GM12878 (cell line): Measurements from ENCODE around the gene AGMAT. TPM values are rescaled to one million over a fixed set of nuclear protein-coding genes. Genes with fewer than 3 reads are reported as not detected.

ENCODE experiments used
- ATAC-seq: fragments of 200-7000 bp; cut with Tn5 transposase; 3 replicates; pipeline ENCODE4 v1.9.1; 2020; ENCODE audit warnings: mild to moderate bottlenecking, moderate library complexity
- BruUV-seq: library from RNA; stranded (reverse); fragments of 400-500 nt; replicated peaks from 2 replicates; lab custom pipeline; 2021; lab: Mats Ljungman, UMichigan
- CTCF ChIA-PET: fragments of 300-600 bp; sonication (Branson Sonifier 250); formaldehyde crosslinking; extraction: SDS; loops from one replicate; lab custom pipeline; 2021; ENCODE audit warnings: inconsistent platforms; lab: Yijun Ruan, JAX
- POLR2A ChIA-PET: fragments of 350-600 bp; formaldehyde crosslinking; extraction: SDS; loops from one replicate; lab custom pipeline; 2021; ENCODE audit warnings: inconsistent platforms; lab: Charles Lee
- RAD21 ChIA-PET: fragments of 300-600 bp; sonication (Branson Sonifier 250); formaldehyde crosslinking; loops from one replicate; lab custom pipeline; 2023; ENCODE audit warnings: antibody characterized with exemption; ENCODE audit not compliant: unreplicated experiment; lab: Charles Lee
- SMC1A ChIA-PET: fragments of 300-600 bp; sonication (Branson Sonifier 250); formaldehyde crosslinking; loops from one replicate; lab custom pipeline; 2023; ENCODE audit not compliant: unreplicated experiment, uncharacterized antibody; lab: Charles Lee
- DNase-seq: peaks from one replicate; pipeline ENCODE4 v3.0.0-alpha.2; 2011; ENCODE audit warnings: low read depth, low spot score
- FAIRE-seq: peaks from 3 replicates; lab custom pipeline; 2011; peaks lifted over from hg19 to GRCh38; lab: Jason Lieb, UNC
- H2AFZ ChIP-seq: 2 replicates; pipeline ENCODE4 v1.6.0; 2011; ENCODE audit warnings: low read depth, low read length, control low read depth; ENCODE audit not compliant: control insufficient read depth
- H3K27ac ChIP-seq: 2 replicates; pipeline ENCODE4 v1.5.1; 2011; ENCODE audit warnings: control low read depth; ENCODE audit not compliant: control insufficient read depth, insufficient read depth
- H3K27me3 ChIP-seq, 2 experiments: replicated peaks in 1 of 2; 2 replicates each; pipeline versions ENCODE4 v1.6.0 to v1.6.1; 2011; ENCODE audit warnings: low read length in 1 of 2; ENCODE audit not compliant: control insufficient read depth in 2 of 2, insufficient read depth in 2 of 2
- H3K36me3 ChIP-seq, 2 experiments: 2 replicates each; pipeline ENCODE4 v1.5.1; 2011; ENCODE audit warnings: low read length in 1 of 2; ENCODE audit not compliant: control insufficient read depth in 2 of 2, insufficient read depth in 2 of 2
- H3K4me1 ChIP-seq: 2 replicates; pipeline ENCODE4 v1.6.1; 2011; ENCODE audit warnings: mild to moderate bottlenecking, low read length, moderate library complexity, mixed read lengths; ENCODE audit not compliant: control insufficient read depth, insufficient read depth
- H3K4me2 ChIP-seq: 2 replicates; pipeline ENCODE4 v1.6.0; 2011; ENCODE audit warnings: control low read depth; ENCODE audit not compliant: control insufficient read depth, insufficient read depth
- H3K4me3 ChIP-seq: fragments of 200-600 bp; sonication (generic); 2 replicates; pipeline ENCODE4 v1.5.1; 2016
- H3K79me2 ChIP-seq: 2 replicates; pipeline ENCODE4 v1.6.0; 2011; ENCODE audit warnings: low read length; ENCODE audit not compliant: control insufficient read depth, insufficient read depth
- H3K9ac ChIP-seq: 2 replicates; pipeline ENCODE4 v1.8.0; 2011; ENCODE audit warnings: low read length, control low read depth, mixed read lengths; ENCODE audit not compliant: control insufficient read depth, insufficient read depth
- H3K9me3 ChIP-seq: replicated peaks from 3 replicates; pipeline ENCODE4 v1.5.1; 2011; ENCODE audit warnings: mild to moderate bottlenecking, low read length; ENCODE audit not compliant: control insufficient read depth, insufficient read depth
- H4K20me1 ChIP-seq: 2 replicates; pipeline ENCODE4 v1.6.0; 2011; ENCODE audit not compliant: control insufficient read depth, insufficient read depth
- BACH1 ChIP-seq: fragments of 450-650 bp; IDR thresholded peaks from 2 replicates; pipeline ENCODE4 v1.6.1; 2017; ENCODE audit warnings: mild to moderate bottlenecking, borderline replicate concordance
- CREM ChIP-seq: IDR thresholded peaks from 2 replicates; pipeline ENCODE4 v1.6.1; 2014; ENCODE audit warnings: antibody characterized with exemption, low read depth
- POLR2A ChIP-seq: IDR thresholded peaks from 2 replicates; pipeline ENCODE4 v1.6.1; 2011; ENCODE audit warnings: low read depth, mild to moderate bottlenecking, low read length
- YY1 ChIP-seq: IDR thresholded peaks from 2 replicates; pipeline ENCODE4 v1.6.1; 2011; ENCODE audit warnings: low read depth, mild to moderate bottlenecking, low read length
- WGBS: methylation state at CpG from one replicate; pipeline ENCODE4 v1.1.6; 2016; ENCODE audit warnings: low lambda C conversion rate; ENCODE audit not compliant: insufficient replicate concordance, insufficient coverage; ENCODE audit errors: missing lambda C conversion rate; 5-methylcytosine and 5-hydroxymethylcytosine counted together
- in situ Hi-C: fragments of 300-500 bp; cut with MboI; formaldehyde crosslinking; loops from 9 replicates; pipeline ENCODE4 v1.14.3; 2018; ENCODE audit warnings: mixed read lengths
- intact Hi-C: fragments of 100-400 bp; cut with micrococcal nuclease; formaldehyde crosslinking; loops from one replicate; pipeline ENCODE4 v1.14.2; 2022; ENCODE audit not compliant: unreplicated experiment
- polyA plus RNA-seq, 11 experiments: library from polyadenylated mRNA; depleted of rRNA in 4 of 11; unstranded in 6 of 11; stranded (reverse) in 5 of 11; fragments of >200 nt; fragmentation: Nextera tagmentation in 4 of 11; fragmentation: Illumina TruSeq in 1 of 11; extraction: Ambion mirVana in 4 of 11; extraction: Trizol in 1 of 11; gene quantifications; 1 replicate in 1 of 11; 2 replicates in 10 of 11; pipeline versions ENCODE4 v1.2.1 to v1.2.3, GENCODE V29; 2011 to 2016; ENCODE audit warnings: inconsistent platforms in 2 of 11, missing spikeins in 2 of 11, low read depth in 1 of 11
- total RNA-seq, 4 experiments: library from RNA; depleted of rRNA in 3 of 4; stranded (reverse); fragments of >200 nt in 3 of 4; fragmentation: Illumina TruSeq in 1 of 4; extraction: Trizol in 1 of 4; gene quantifications; 2 replicates each; pipeline versions ENCODE4 v1.2.1 to v1.2.3, GENCODE V29; 2013 to 2021
- TF ChIP-seq, protein P1 (sequence below): fragments of 450-650 bp; IDR thresholded peaks from 2 replicates; pipeline ENCODE4 v1.6.1; 2016; ENCODE audit warnings: mild to moderate bottlenecking

Gene AGMAT
- total and polyA plus RNA-seq, 10 of the 15 experiments (the other 5 are each of a cell fraction or from before 2014, with no cell fraction given), result 0.47 to 7.9 (median 4.7) TPM

- DNase-seq (peak; percentile 41), FAIRE-seq (peak; percentile 89)
- Histone ChIP-seq H3K9me3 (no peaks in the 10 kb centered on the region), H4K20me1 (no peaks in the 10 kb centered on the region), H3K27ac (peak overlapping the region; percentile 75), H3K4me3 (no peak overlapping the region), H3K79me2 (no peaks in the 10 kb centered on the region), H3K36me3 (no peaks in the 10 kb centered on the region), H3K4me1 (peaks cover 19% of the 10 kb centered on the region), H3K27me3 (no peaks in the 10 kb centered on the region)
- ChIA-PET RAD21 (interaction anchor here (1.3 kb wide), 1 partner anchor 114 kb away, joined by 3 read pairs; no protein-coding TSS in a partner anchor), POLR2A (interaction anchor here (0.6 to 1.4 kb wide), 5 partner anchors 12 to 54 kb away, joined by 3 to 7 read pairs (median 4); no protein-coding TSS in a partner anchor), SMC1A (interaction anchor here (0.6 to 2.7 kb wide), 10 partner anchors 9 to 79 kb away, joined by 3 to 10 read pairs (median 3); no protein-coding TSS in a partner anchor)
- intact Hi-C loops, result no loop called here
- BruUV-seq, result no TSS peak
- TF ChIP-seq BACH1, result no peak
- TF ChIP-seq YY1, result peak; percentile 51; the same call in 1 of the 2 replicates
- TF ChIP-seq, all 136 proteins: peak for 1
- CTCF ChIA-PET, result interaction anchor here (0.9 to 2.2 kb wide), 3 partner anchors 7 to 212 kb away, joined by 3 to 9 read pairs (median 6); no protein-coding TSS in a partner anchor
- H2AFZ ChIP-seq, result peak overlapping the region; percentile 68
- in situ Hi-C loops, result no loop called here
- H3K4me2 ChIP-seq, result peak overlapping the region; percentile 85
- peak; percentile 70 for ATAC-seq
- H3K9ac ChIP-seq, result peak overlapping the region; percentile 67
Measured at GRCh38 chr1:15579683-15580047, 5.2 kb downstream of the AGMAT start.

DNA sequence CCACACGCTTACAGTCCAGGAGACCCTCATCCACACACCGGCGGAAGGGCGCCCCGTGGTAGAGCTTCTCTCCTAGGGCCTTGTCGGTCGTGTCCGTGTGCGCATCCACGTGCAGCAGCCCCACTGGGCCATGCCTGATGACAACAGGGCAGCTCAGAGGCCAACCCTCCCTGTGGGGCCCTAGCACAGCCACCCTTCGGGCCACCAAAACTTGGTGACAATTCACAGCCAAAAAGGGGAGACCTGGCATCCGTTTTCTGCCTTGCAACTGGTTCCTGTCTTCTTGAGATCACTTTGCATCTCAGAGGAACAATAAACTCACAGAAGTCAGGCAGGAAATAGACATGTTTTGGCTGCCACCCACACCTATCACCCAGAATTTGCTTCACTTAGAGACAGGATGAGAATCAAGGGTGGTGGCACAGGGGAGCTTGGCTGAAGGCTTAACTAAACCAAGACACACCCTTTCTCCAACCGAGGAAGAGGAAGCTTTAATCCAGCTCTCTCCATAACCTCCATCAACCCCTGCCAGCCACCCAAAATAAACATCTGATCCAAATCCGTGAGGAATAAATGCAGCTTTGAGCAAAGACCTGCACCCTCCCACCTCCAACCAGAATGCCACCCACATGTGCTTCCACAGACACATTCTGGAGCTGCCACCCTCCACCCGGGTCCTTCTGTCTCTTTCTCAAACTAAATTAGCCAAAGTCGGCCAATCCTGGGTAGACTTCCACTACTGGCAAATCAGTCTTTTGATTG lies 5.7 kb downstream of the AGMAT start:
- Histone ChIP-seq H3K27me3 (no peaks in the 10 kb centered on the region), H3K4me2 (peak overlapping the region; percentile 85), H3K36me3 (no peaks in the 10 kb centered on the region), H3K79me2 (no peaks in the 10 kb centered on the region), H2AFZ (peak overlapping the region; percentile 68), H3K4me1 (peaks cover 19% of the 10 kb centered on the region), H3K27ac (peak overlapping the region; percentile 75), H3K4me3 (0 out of 2 replicates have a peak overlapping the region, but pooled peaks have one; percentile 4), H4K20me1 (no peaks in the 10 kb centered on the region), H3K9me3 (no peaks in the 10 kb centered on the region), H3K9ac (peak overlapping the region; percentile 67)
- ATAC-seq, result peak; percentile 68
- DNase-seq, result peak; percentile 46
- in situ Hi-C loops, result no loop called here
- SMC1A ChIA-PET, result interaction anchor here (0.6 to 2.7 kb wide), 10 partner anchors 10 to 80 kb away, joined by 3 to 10 read pairs (median 3); no protein-coding TSS in a partner anchor
- RAD21 ChIA-PET, result interaction anchor here (0.5 to 1.3 kb wide), 2 partner anchors 17 to 115 kb away, joined by 3 read pairs; no protein-coding TSS in a partner anchor
- no TSS peak for BruUV-seq
- WGBS, result 51% methylated on average over 16 of the region's 16 CpGs
- TF ChIP-seq POLR2A (peak; percentile 54; the same call in 1 of the 2 replicates), CREM (no peak)
- TF ChIP-seq, protein P1, sequence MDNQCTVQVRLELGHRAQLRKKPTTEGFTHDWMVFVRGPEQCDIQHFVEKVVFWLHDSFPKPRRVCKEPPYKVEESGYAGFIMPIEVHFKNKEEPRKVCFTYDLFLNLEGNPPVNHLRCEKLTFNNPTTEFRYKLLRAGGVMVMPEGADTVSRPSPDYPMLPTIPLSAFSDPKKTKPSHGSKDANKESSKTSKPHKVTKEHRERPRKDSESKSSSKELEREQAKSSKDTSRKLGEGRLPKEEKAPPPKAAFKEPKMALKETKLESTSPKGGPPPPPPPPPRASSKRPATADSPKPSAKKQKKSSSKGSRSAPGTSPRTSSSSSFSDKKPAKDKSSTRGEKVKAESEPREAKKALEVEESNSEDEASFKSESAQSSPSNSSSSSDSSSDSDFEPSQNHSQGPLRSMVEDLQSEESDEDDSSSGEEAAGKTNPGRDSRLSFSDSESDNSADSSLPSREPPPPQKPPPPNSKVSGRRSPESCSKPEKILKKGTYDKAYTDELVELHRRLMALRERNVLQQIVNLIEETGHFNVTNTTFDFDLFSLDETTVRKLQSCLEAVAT, result peak; percentile 69; the same call in 1 of the 2 replicates
- POLR2A ChIA-PET, result interaction anchor here (0.6 to 1.1 kb wide), 4 partner anchors 13 to 53 kb away, joined by 3 to 7 read pairs (median 4); no protein-coding TSS in a partner anchor
- CTCF ChIA-PET, result interaction anchor here (0.7 to 2.2 kb wide), 4 partner anchors 8 to 212 kb away, joined by 3 to 9 read pairs (median 4); no protein-coding TSS in a partner anchor
- intact Hi-C loops, result no loop called here
- FAIRE-seq, result no peak
